HepG2 (cell line): ENCODE data around the gene SLC29A3. TPM values are rescaled to one million over a fixed set of nuclear protein-coding genes. Genes with fewer than 3 reads are reported as not detected.
A peak's percentile ranks its signal among the peaks of the same experiment; 100 is the strongest.

Source experiments
- ATF5 ChIP-seq: sonication (generic); formaldehyde crosslinking; IDR thresholded peaks from 2 replicates; pipeline ENCODE4 v1.4.0; 2020; ENCODE audit warnings: mild to moderate bottlenecking, low read depth, missing genetic modification reagents
- FOXK1 ChIP-seq: sonication (generic); formaldehyde crosslinking; IDR thresholded peaks from 2 replicates; pipeline ENCODE4 v1.4.0; 2020; ENCODE audit warnings: low read depth, missing genetic modification reagents, borderline replicate concordance
- GATAD1 ChIP-seq: IDR thresholded peaks from 2 replicates; pipeline ENCODE4 v1.6.1; 2016; ENCODE audit warnings: missing genetic modification reagents, missing compliant biosample characterization
- HMG20B ChIP-seq: conservative IDR thresholded peaks from 2 replicates; pipeline ENCODE4 v1.6.1; 2016; ENCODE audit warnings: missing genetic modification reagents, missing compliant biosample characterization
- MAZ ChIP-seq, 2 experiments: sonication (generic) in 1 of 2; formaldehyde crosslinking in 1 of 2; IDR thresholded peaks; 2 replicates each; pipeline versions ENCODE4 v1.5.0 to v1.6.1; 2012 to 2020; ENCODE audit warnings: low read depth in 2 of 2, mild to moderate bottlenecking in 2 of 2, borderline replicate concordance in 1 of 2, improper control_type of control experiment in 1 of 2, low read length in 1 of 2, missing genetic modification reagents in 1 of 2, moderate library complexity in 1 of 2
- MBD4 ChIP-seq: IDR thresholded peaks from 2 replicates; pipeline ENCODE4 v1.6.1; 2012; ENCODE audit warnings: low read length, inconsistent platforms, borderline replicate concordance
- MIER3 ChIP-seq: IDR thresholded peaks from 2 replicates; pipeline ENCODE4 v1.6.1; 2016; ENCODE audit warnings: missing compliant biosample characterization, borderline replicate concordance
- PAX8 ChIP-seq: sonication (generic); formaldehyde crosslinking; IDR thresholded peaks from 2 replicates; pipeline ENCODE4 v1.8.0; 2022; ENCODE audit warnings: mild to moderate bottlenecking, missing genetic modification reagents, borderline replicate concordance
- SIX1 ChIP-seq: sonication (generic); formaldehyde crosslinking; IDR thresholded peaks from 2 replicates; pipeline ENCODE4 v1.4.0; 2020; ENCODE audit warnings: missing genetic modification reagents, borderline replicate concordance
- SOX5 ChIP-seq: IDR thresholded peaks from 2 replicates; pipeline ENCODE4 v1.6.1; 2016; ENCODE audit warnings: borderline replicate concordance
- TFDP2 ChIP-seq: sonication (generic); formaldehyde crosslinking; IDR thresholded peaks from 2 replicates; pipeline ENCODE4 v1.4.0; 2020; ENCODE audit warnings: missing genetic modification reagents
- ZNF12 ChIP-seq: sonication (generic); formaldehyde crosslinking; IDR thresholded peaks from 2 replicates; pipeline ENCODE4 v1.5.0; 2020; ENCODE audit warnings: missing genetic modification reagents
- ZNF496 ChIP-seq: sonication (generic); formaldehyde crosslinking; IDR thresholded peaks from 2 replicates; pipeline ENCODE4 v1.8.1; 2023; ENCODE audit warnings: mild to moderate bottlenecking, moderate library complexity, missing genetic modification reagents; ENCODE audit not compliant: insufficient replicate concordance
- ZNF546 ChIP-seq: sonication (generic); formaldehyde crosslinking; conservative IDR thresholded peaks from 2 replicates; pipeline ENCODE4 v1.8.1; 2023; ENCODE audit warnings: mild to moderate bottlenecking, missing genetic modification reagents
- ZNF574 ChIP-seq: sonication (generic); formaldehyde crosslinking; IDR thresholded peaks from 2 replicates; pipeline ENCODE4 v1.4.0; 2020; ENCODE audit warnings: missing genetic modification reagents
- ZNF740 ChIP-seq: sonication (generic); formaldehyde crosslinking; IDR thresholded peaks from 2 replicates; pipeline ENCODE4 v1.4.0; 2020; ENCODE audit warnings: missing genetic modification reagents
- polyA plus RNA-seq, 8 experiments: library from polyadenylated mRNA; depleted of rRNA in 3 of 8; stranded (reverse) in 7 of 8; unstranded in 1 of 8; fragments of >200 nt; fragmentation: Illumina TruSeq in 4 of 8; extraction: Trizol in 4 of 8; gene quantifications; 2 replicates each; pipeline versions ENCODE4 v1.2.1 to v1.2.3, GENCODE V29; 2011 to 2016; ENCODE audit warnings: low read depth in 4 of 8, missing spikeins in 1 of 8, mixed read lengths in 1 of 8; ENCODE audit not compliant: insufficient read depth in 1 of 8
- total RNA-seq, 5 experiments: library from RNA; depleted of rRNA; stranded (reverse); fragments of >200 nt; fragmentation: Illumina TruSeq; extraction: Trizol; gene quantifications; 2 replicates each; pipeline ENCODE4 v1.2.3, GENCODE V29; 2016; ENCODE audit warnings: low read depth in 1 of 5
- TF ChIP-seq, protein P1 (sequence below): sonication (generic); formaldehyde crosslinking; IDR thresholded peaks from 2 replicates; pipeline ENCODE4 v1.5.0; 2020; ENCODE audit warnings: mild to moderate bottlenecking, missing genetic modification reagents, borderline replicate concordance

The SLC29A3 gene
- total and polyA plus RNA-seq, 2 of the 13 experiments (the other 11 are each of a cell fraction or from before 2014, with no cell fraction given): 8.6 to 11.8 TPM

DNA sequence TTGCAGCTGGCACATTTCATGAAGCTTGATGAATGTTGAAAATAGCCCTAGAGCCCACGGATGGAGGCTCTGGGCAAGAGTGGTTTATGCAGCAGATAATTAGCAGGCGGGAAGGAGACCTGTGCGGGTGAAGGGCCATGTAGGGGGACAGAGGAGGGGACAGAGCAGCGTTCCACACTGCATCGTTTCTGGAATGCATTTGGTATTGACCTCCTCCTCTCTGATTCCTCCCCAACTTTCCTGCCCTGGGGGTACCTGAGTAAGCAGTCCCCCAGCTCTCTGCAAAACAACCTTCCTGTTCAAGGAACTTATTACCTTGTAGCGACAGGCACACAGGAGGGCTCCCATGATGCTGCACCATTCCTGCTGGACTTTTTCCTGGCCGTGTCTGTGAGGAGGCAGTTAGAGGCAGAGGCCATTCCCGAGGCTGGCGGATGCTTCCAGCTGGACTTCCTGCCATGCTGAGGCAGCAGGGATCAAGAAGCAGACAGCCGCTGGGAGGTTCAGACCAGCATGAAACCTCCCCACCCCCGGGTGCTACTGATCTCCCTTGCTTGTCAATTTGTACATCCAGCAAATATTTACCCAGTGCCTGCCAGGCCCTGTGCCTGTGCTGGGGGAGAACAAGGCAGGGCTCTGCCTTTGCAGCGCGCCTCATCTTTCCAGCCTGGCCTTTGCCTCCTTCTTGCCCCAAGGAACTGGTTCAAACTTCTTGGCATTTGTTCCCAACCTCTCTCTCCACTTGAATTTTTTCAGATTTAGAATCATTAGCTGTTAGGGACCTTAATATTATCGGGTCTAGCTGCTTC is 28.7 kb downstream of the SLC29A3 start (continued):
- TF ChIP-seq HMG20B (CRISPR knock-in tag) (peak; percentile 68; the same call in 1 of the 2 replicates), ZNF546 (CRISPR knock-in tag) (0 out of 2 replicates have a peak, but pooled peaks have one; percentile 21), ZNF740 (CRISPR knock-in tag) (0 out of 2 replicates have a peak, but pooled peaks have one; percentile 38), GATAD1 (CRISPR knock-in tag) (peak; percentile 56), FOXK1 (CRISPR knock-in tag) (0 out of 2 replicates have a peak, but pooled peaks have one; percentile 32), SOX5 (CRISPR knock-in tag) (peak; percentile 78), MAZ (IDR thresholded peaks at IDR 0.05; ENCODE audit: borderline replicate concordance, low read depth, low read length) (no peak), MAZ (CRISPR knock-in tag; IDR thresholded peaks at IDR 0.05; ENCODE audit: low read depth) (peak; percentile 81; the same call in 1 of the 2 replicates), PAX8 (CRISPR knock-in tag) (0 out of 2 replicates have a peak, but pooled peaks have one; percentile 65), ZNF496 (CRISPR knock-in tag) (no peak), MIER3 (CRISPR knock-in tag) (peak; percentile 87), TFDP2 (peak; percentile 49; the same call in 1 of the 2 replicates), SIX1 (CRISPR knock-in tag) (0 out of 2 replicates have a peak, but pooled peaks have one; percentile 19), ZNF12 (CRISPR knock-in tag) (peak; percentile 89), MBD4 (no peak), ZNF574 (CRISPR knock-in tag) (peak; percentile 75), ATF5 (CRISPR knock-in tag) (0 out of 2 replicates have a peak, but pooled peaks have one; percentile 41)
- TF ChIP-seq, protein P1, sequence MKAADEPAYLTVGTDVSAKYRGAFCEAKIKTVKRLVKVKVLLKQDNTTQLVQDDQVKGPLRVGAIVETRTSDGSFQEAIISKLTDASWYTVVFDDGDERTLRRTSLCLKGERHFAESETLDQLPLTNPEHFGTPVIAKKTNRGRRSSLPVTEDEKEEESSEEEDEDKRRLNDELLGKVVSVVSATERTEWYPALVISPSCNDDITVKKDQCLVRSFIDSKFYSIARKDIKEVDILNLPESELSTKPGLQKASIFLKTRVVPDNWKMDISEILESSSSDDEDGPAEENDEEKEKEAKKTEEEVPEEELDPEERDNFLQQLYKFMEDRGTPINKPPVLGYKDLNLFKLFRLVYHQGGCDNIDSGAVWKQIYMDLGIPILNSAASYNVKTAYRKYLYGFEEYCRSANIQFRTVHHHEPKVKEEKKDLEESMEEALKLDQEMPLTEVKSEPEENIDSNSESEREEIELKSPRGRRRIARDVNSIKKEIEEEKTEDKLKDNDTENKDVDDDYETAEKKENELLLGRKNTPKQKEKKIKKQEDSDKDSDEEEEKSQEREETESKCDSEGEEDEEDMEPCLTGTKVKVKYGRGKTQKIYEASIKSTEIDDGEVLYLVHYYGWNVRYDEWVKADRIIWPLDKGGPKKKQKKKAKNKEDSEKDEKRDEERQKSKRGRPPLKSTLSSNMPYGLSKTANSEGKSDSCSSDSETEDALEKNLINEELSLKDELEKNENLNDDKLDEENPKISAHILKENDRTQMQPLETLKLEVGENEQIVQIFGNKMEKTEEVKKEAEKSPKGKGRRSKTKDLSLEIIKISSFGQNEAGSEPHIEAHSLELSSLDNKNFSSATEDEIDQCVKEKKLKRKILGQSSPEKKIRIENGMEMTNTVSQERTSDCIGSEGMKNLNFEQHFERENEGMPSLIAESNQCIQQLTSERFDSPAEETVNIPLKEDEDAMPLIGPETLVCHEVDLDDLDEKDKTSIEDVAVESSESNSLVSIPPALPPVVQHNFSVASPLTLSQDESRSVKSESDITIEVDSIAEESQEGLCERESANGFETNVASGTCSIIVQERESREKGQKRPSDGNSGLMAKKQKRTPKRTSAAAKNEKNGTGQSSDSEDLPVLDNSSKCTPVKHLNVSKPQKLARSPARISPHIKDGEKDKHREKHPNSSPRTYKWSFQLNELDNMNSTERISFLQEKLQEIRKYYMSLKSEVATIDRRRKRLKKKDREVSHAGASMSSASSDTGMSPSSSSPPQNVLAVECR (CRISPR knock-in tag): peak; percentile 71; the same call in 1 of the 2 replicates
